ENCODE measurements around the gene DGKI. TPM values are rescaled to one million over a fixed set of nuclear protein-coding genes. Genes with fewer than 3 reads are reported as not detected.

DGKI gene
- total RNA-seq, 4 donors from 2014 or later: 0.66 to 2.9 (median 1.7) TPM

DNA sequence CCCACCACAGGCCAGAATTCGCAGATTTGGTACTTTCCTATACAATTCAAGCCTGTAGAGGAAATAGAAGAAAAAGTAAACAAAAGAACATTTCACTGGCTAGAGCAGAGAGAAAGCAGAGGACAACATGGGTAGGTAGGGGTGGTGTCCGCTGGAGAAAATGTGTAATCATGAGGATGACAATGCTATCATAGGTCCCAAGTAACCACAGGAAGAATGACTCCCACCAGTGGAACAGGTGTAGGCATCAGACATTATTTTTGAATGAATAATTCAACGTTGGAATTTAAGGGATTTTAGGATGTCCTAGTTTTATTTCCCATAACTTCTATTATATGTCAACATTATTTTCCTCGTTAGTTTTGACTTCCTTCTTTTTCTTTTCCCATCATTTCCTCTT lies 248.9 kb downstream of the DGKI start:
- Histone ChIP-seq H3K4me1 (no peaks in the 10 kb centered on the region), H3K9me3 (no peaks in the 10 kb centered on the region), H3K27ac (replicated peaks in 1 of 4) (no peak overlapping the region), H3K27me3 (no peaks in the 10 kb centered on the region), H3K36me3 (no peaks in the 10 kb centered on the region), H3K4me3 (no peak overlapping the region)
- TF ChIP-seq POLR2AphosphoS5 (IDR thresholded peaks at IDR 0.05) (no peak), POLR2A (IDR thresholded peaks at IDR 0.05; ENCODE audit: low read depth) (no peak), EP300 (IDR thresholded peaks at IDR 0.05) (no peak)
- TF ChIP-seq, protein P1, sequence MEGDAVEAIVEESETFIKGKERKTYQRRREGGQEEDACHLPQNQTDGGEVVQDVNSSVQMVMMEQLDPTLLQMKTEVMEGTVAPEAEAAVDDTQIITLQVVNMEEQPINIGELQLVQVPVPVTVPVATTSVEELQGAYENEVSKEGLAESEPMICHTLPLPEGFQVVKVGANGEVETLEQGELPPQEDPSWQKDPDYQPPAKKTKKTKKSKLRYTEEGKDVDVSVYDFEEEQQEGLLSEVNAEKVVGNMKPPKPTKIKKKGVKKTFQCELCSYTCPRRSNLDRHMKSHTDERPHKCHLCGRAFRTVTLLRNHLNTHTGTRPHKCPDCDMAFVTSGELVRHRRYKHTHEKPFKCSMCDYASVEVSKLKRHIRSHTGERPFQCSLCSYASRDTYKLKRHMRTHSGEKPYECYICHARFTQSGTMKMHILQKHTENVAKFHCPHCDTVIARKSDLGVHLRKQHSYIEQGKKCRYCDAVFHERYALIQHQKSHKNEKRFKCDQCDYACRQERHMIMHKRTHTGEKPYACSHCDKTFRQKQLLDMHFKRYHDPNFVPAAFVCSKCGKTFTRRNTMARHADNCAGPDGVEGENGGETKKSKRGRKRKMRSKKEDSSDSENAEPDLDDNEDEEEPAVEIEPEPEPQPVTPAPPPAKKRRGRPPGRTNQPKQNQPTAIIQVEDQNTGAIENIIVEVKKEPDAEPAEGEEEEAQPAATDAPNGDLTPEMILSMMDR (IDR thresholded peaks at IDR 0.05): no peak
- DNase-seq (ENCODE audit: extremely low spot score): no peak
- intact Hi-C loops (cut with DNase I): no loop called here
- WGBS: 76% methylated on average over 4 of the region's 4 CpGs

DNA sequence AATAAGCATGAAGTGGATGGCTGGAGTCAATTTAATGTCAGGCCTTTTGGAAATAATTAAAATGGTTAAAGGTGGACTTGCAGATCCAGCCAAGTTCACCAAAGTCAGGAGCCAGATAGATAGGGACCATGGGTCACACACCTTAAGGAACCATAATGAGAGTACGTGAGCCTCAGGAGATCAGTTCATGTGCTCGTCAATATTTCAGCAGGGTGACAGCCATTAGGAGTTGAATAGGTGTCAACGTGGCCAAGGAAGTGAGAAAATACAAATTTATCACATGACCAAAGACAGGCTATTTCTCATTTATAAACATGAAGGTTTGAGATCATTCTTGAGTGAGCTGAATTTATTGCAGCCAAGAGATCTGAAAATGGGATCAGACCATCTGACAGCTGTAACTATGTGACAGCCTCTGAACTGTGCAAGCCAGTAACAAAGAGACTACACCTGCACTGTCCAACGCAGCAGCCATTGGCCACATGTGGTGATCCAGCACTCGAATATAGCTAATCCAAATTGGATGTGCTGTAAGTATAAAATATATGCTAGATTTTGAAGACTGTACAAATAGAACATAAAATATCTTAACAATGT lies 253.6 kb downstream of the DGKI start:
- TF ChIP-seq EP300 (IDR thresholded peaks at IDR 0.05): no peak
- no peak for TF ChIP-seq POLR2A (IDR thresholded peaks at IDR 0.05; ENCODE audit: low read depth)
- TF ChIP-seq, protein P1 (IDR thresholded peaks at IDR 0.05): no peak
- TF ChIP-seq POLR2AphosphoS5 (IDR thresholded peaks at IDR 0.05): no peak
- DNase-seq (ENCODE audit: extremely low spot score): no peak
- no peaks in the 10 kb centered on the region for H3K36me3 ChIP-seq
- no peak overlapping the region for H3K27ac ChIP-seq (replicated peaks in 1 of 4)
- no peaks in the 10 kb centered on the region for H3K9me3 ChIP-seq
- 78% methylated on average over 5 of the region's 5 CpGs for WGBS
- no peak overlapping the region for H3K4me3 ChIP-seq
- intact Hi-C loops (cut with DNase I): loop anchor here (5.0 kb wide), 1 partner anchor 421 kb away; no protein-coding TSS in a partner anchor
- H3K27me3 ChIP-seq: no peaks in the 10 kb centered on the region
- H3K4me1 ChIP-seq: peaks cover 0 to 11% (median 7%) of the 10 kb centered on the region in 4 donors

DNA sequence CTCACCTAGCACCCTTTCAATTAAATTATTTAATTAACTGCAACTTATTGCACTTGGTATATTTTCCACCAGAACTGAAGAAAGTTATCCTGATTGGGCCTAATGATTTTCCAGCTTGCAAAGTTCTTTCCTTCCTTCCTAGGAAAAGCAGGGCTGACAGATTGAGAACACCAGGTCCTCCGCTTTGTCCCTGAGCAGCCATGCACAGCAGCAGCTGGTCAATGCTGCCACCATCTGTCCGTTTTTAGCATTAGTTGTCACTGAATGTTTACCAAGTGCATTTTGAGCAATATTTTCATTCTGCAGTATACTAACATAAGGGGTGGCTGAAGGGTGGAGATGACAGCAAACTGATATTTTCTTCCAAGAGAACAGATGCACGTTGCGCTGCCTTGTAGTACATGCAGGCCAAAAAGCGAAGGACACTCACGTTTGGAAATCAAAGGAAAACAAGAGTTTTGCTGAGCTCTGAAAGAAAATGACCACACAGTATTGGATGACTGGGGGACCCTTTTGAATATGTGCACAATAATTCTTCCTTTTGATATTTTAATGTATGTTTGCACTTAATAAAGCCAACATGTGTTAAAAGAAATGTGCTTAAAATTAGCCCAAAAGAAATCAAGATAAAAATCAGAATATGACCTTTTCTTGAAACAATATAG lies 254.4 kb downstream of the DGKI start:
- Histone ChIP-seq H3K27ac (replicated peaks in 1 of 4) (no peak overlapping the region), H3K27me3 (no peaks in the 10 kb centered on the region), H3K9me3 (no peaks in the 10 kb centered on the region), H3K4me1 (peaks cover 0 to 11% (median 7%) of the 10 kb centered on the region in 4 donors), H3K36me3 (no peaks in the 10 kb centered on the region), H3K4me3 (no peak overlapping the region)
- intact Hi-C loops (cut with DNase I): loop anchor here (5.0 kb wide), 1 partner anchor 420 kb away; no protein-coding TSS in a partner anchor
- no peak for DNase-seq (ENCODE audit: extremely low spot score)
- TF ChIP-seq EP300 (IDR thresholded peaks at IDR 0.05) (no peak), POLR2AphosphoS5 (IDR thresholded peaks at IDR 0.05) (peak in 1 of 2 donors; percentile 14)
- TF ChIP-seq, protein P1 (IDR thresholded peaks at IDR 0.05): peak; percentile 41 to 65 (median 56)
- whole genome bisulfite sequencing: 40% methylated on average over 6 of the region's 6 CpGs

DNA sequence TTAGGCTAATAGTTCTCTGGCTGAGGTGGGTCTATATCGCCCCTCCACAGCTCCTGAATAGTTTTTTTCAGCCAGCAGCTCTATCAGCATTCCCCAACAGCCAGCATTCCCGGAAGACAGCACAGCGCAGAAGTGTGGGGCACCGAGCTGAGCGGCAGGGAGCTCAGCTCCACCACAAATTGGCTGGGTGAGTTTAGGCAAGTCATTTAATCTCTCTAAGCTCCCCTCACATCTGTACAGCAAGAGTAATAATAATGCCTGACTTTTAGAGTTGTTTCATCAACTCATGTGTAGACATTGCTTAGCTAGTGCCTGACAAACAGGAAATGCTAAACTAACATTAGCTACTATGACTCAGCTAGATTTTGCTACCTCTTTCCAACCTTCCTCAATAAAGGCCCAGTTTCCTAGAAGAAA lies 255.3 kb downstream of the DGKI start:
- intact Hi-C loops (cut with DNase I): loop anchor here (5.0 kb wide), 1 partner anchor 419 kb away; no protein-coding TSS in a partner anchor
- H3K27me3 ChIP-seq: no peaks in the 10 kb centered on the region
- TF ChIP-seq POLR2AphosphoS5 (IDR thresholded peaks at IDR 0.05): no peak
- no peak for TF ChIP-seq EP300 (IDR thresholded peaks at IDR 0.05)
- TF ChIP-seq POLR2A (IDR thresholded peaks at IDR 0.05; ENCODE audit: low read depth): no peak
- TF ChIP-seq, protein P1 (IDR thresholded peaks at IDR 0.05): no peak
- H3K9me3 ChIP-seq: no peaks in the 10 kb centered on the region
- H3K27ac ChIP-seq (replicated peaks in 1 of 4): no peak overlapping the region
- DNase-seq (ENCODE audit: extremely low spot score): no peak
- WGBS: 94% methylated on average over 5 of the region's 5 CpGs
- H3K36me3 ChIP-seq: no peaks in the 10 kb centered on the region
- no peak overlapping the region for H3K4me3 ChIP-seq
- H3K4me1 ChIP-seq: peaks cover 0 to 11% (median 7%) of the 10 kb centered on the region in 4 donors
